ENCODE results near the gene ASPDH.

GRCh38 chr19:50549059-50549926 lies 35.6 kb upstream of the ASPDH start:
- TF ChIP-seq CTCF (IDR thresholded peaks at IDR 0.05) = no peak
- TF ChIP-seq ZFX (IDR thresholded peaks at IDR 0.05; ENCODE audit: borderline replicate concordance) = no peak

All from 22Rv1 (cell line).